Measurements from ENCODE around the gene DLG5.

Gene DLG5

GRCh38 chr10:77912576-77912975 is 14.0 kb downstream of the DLG5 start:
- Histone ChIP-seq H2AFZ (ENCODE audit: low read depth, low read length) (no peak overlapping the region), H3K4me2 (ENCODE audit: low read length) (no peak overlapping the region), H3K9me3 (ENCODE audit: insufficient read depth, low read length) (no peaks in the 10 kb centered on the region), H4K20me1 (ENCODE audit: insufficient read depth, low read length) (no peaks in the 10 kb centered on the region), H3K36me3 (replicated peaks; ENCODE audit: low read depth, low read length) (no peaks in the 10 kb centered on the region), H3K27ac (ENCODE audit: low read length) (no peak overlapping the region), H3K4me1 (ENCODE audit: low read length) (no peaks in the 10 kb centered on the region), H3K27me3 (ENCODE audit: low read depth, low read length) (no peaks in the 10 kb centered on the region), H3K9ac (ENCODE audit: low read length) (no peak overlapping the region), H3K4me3 (ENCODE audit: low read length) (no peak overlapping the region), H3K79me2 (ENCODE audit: low read length) (no peaks in the 10 kb centered on the region)
- no peak for TF ChIP-seq CTCF (IDR thresholded peaks at IDR 0.05; ENCODE audit: low read depth, low read length)
- no peak for TF ChIP-seq EZH2phosphoT487 (IDR thresholded peaks at IDR 0.05; ENCODE audit: low read depth)

GRCh38 chr10:77911535-77912123 is 14.9 kb downstream of the DLG5 start:
- Histone ChIP-seq H4K20me1 (ENCODE audit: insufficient read depth, low read length) (no peaks in the 10 kb centered on the region), H3K27ac (ENCODE audit: low read length) (no peak overlapping the region), H3K4me1 (ENCODE audit: low read length) (no peaks in the 10 kb centered on the region)

GRCh38 chr10:77910524-77911145 is 15.9 kb downstream of the DLG5 start:
- TF ChIP-seq EZH2phosphoT487 (IDR thresholded peaks at IDR 0.05; ENCODE audit: low read depth) (no peak), CTCF (IDR thresholded peaks at IDR 0.05; ENCODE audit: low read depth, low read length) (no peak)
- Histone ChIP-seq H3K4me1 (ENCODE audit: low read length) (no peaks in the 10 kb centered on the region), H3K9me3 (ENCODE audit: insufficient read depth, low read length) (no peaks in the 10 kb centered on the region), H3K36me3 (replicated peaks; ENCODE audit: low read depth, low read length) (no peaks in the 10 kb centered on the region), H3K79me2 (ENCODE audit: low read length) (no peaks in the 10 kb centered on the region), H3K27ac (ENCODE audit: low read length) (no peak overlapping the region), H3K4me2 (ENCODE audit: low read length) (no peak overlapping the region), H3K4me3 (ENCODE audit: low read length) (no peak overlapping the region), H3K27me3 (ENCODE audit: low read depth, low read length) (no peaks in the 10 kb centered on the region), H3K9ac (ENCODE audit: low read length) (no peak overlapping the region), H4K20me1 (ENCODE audit: insufficient read depth, low read length) (no peaks in the 10 kb centered on the region), H2AFZ (ENCODE audit: low read depth, low read length) (no peak overlapping the region)

More at GRCh38 chr10:77911535-77912123, 14.9 kb downstream of the DLG5 start:
- Histone ChIP-seq H3K36me3 (replicated peaks; ENCODE audit: low read depth, low read length) (no peaks in the 10 kb centered on the region), H2AFZ (ENCODE audit: low read depth, low read length) (no peak overlapping the region), H3K9me3 (ENCODE audit: insufficient read depth, low read length) (no peaks in the 10 kb centered on the region), H3K27me3 (ENCODE audit: low read depth, low read length) (no peaks in the 10 kb centered on the region), H3K9ac (ENCODE audit: low read length) (no peak overlapping the region), H3K79me2 (ENCODE audit: low read length) (no peaks in the 10 kb centered on the region), H3K4me3 (ENCODE audit: low read length) (no peak overlapping the region), H3K4me2 (ENCODE audit: low read length) (no peak overlapping the region)
- TF ChIP-seq CTCF (IDR thresholded peaks at IDR 0.05; ENCODE audit: low read depth, low read length) (no peak), EZH2phosphoT487 (IDR thresholded peaks at IDR 0.05; ENCODE audit: low read depth) (no peak)

- TF ChIP-seq CTCF (IDR thresholded peaks at IDR 0.05; ENCODE audit: low read depth, low read length), result no peak
- TF ChIP-seq EZH2phosphoT487 (IDR thresholded peaks at IDR 0.05; ENCODE audit: low read depth), result no peak
- no peaks in the 10 kb centered on the region for H3K79me2 ChIP-seq (ENCODE audit: low read length)
- H3K9me3 ChIP-seq (ENCODE audit: insufficient read depth, low read length), result no peaks in the 10 kb centered on the region
- H3K4me1 ChIP-seq (ENCODE audit: low read length), result no peaks in the 10 kb centered on the region
- no peaks in the 10 kb centered on the region for H3K36me3 ChIP-seq (replicated peaks; ENCODE audit: low read depth, low read length)
- no peak overlapping the region for H2AFZ ChIP-seq (ENCODE audit: low read depth, low read length)
- H3K27ac ChIP-seq (ENCODE audit: low read length), result no peak overlapping the region
- H4K20me1 ChIP-seq (ENCODE audit: insufficient read depth, low read length), result no peaks in the 10 kb centered on the region
- H3K4me3 ChIP-seq (ENCODE audit: low read length), result no peak overlapping the region
- no peak overlapping the region for H3K9ac ChIP-seq (ENCODE audit: low read length)
- H3K27me3 ChIP-seq (ENCODE audit: low read depth, low read length), result no peaks in the 10 kb centered on the region
- H3K4me2 ChIP-seq (ENCODE audit: low read length), result no peak overlapping the region
Measured at GRCh38 chr10:77909749-77910375, 16.7 kb downstream of the DLG5 start.

Measured in OCI-LY3 (cell line).